GM12878 (cell line): ENCODE measurements around the gene SAMD7. TPM values are rescaled to one million over a fixed set of nuclear protein-coding genes. Genes with fewer than 3 reads are reported as not detected.
A peak's percentile ranks its signal among the peaks of the same experiment; 100 is the strongest.

Experiments
- ATAC-seq: fragments of 200-7000 bp; cut with Tn5 transposase; 3 replicates; pipeline ENCODE4 v1.9.1; 2020; ENCODE audit warnings: mild to moderate bottlenecking, moderate library complexity
- BruUV-seq: library from RNA; stranded (reverse); fragments of 400-500 nt; replicated peaks from 2 replicates; lab custom pipeline; 2021; lab: Mats Ljungman, UMichigan
- CTCF ChIA-PET: fragments of 300-600 bp; sonication (Branson Sonifier 250); formaldehyde crosslinking; extraction: SDS; loops from one replicate; lab custom pipeline; 2021; ENCODE audit warnings: inconsistent platforms; lab: Yijun Ruan, JAX
- POLR2A ChIA-PET: fragments of 350-600 bp; formaldehyde crosslinking; extraction: SDS; loops from one replicate; lab custom pipeline; 2021; ENCODE audit warnings: inconsistent platforms; lab: Charles Lee
- RAD21 ChIA-PET: fragments of 300-600 bp; sonication (Branson Sonifier 250); formaldehyde crosslinking; loops from one replicate; lab custom pipeline; 2023; ENCODE audit warnings: antibody characterized with exemption; ENCODE audit not compliant: unreplicated experiment; lab: Charles Lee
- SMC1A ChIA-PET: fragments of 300-600 bp; sonication (Branson Sonifier 250); formaldehyde crosslinking; loops from one replicate; lab custom pipeline; 2023; ENCODE audit not compliant: unreplicated experiment, uncharacterized antibody; lab: Charles Lee
- DNase-seq: peaks from one replicate; pipeline ENCODE4 v3.0.0-alpha.2; 2011; ENCODE audit warnings: low read depth, low spot score
- FAIRE-seq: peaks from 3 replicates; lab custom pipeline; 2011; peaks lifted over from hg19 to GRCh38; lab: Jason Lieb, UNC
- H2AFZ ChIP-seq: 2 replicates; pipeline ENCODE4 v1.6.0; 2011; ENCODE audit warnings: low read depth, low read length, control low read depth; ENCODE audit not compliant: control insufficient read depth
- H3K27ac ChIP-seq: 2 replicates; pipeline ENCODE4 v1.5.1; 2011; ENCODE audit warnings: control low read depth; ENCODE audit not compliant: control insufficient read depth, insufficient read depth
- H3K27me3 ChIP-seq, 2 experiments: replicated peaks in 1 of 2; 2 replicates each; pipeline versions ENCODE4 v1.6.0 to v1.6.1; 2011; ENCODE audit warnings: low read length in 1 of 2; ENCODE audit not compliant: control insufficient read depth in 2 of 2, insufficient read depth in 2 of 2
- H3K36me3 ChIP-seq, 2 experiments: 2 replicates each; pipeline ENCODE4 v1.5.1; 2011; ENCODE audit warnings: low read length in 1 of 2; ENCODE audit not compliant: control insufficient read depth in 2 of 2, insufficient read depth in 2 of 2
- H3K4me1 ChIP-seq: 2 replicates; pipeline ENCODE4 v1.6.1; 2011; ENCODE audit warnings: mild to moderate bottlenecking, low read length, moderate library complexity, mixed read lengths; ENCODE audit not compliant: control insufficient read depth, insufficient read depth
- H3K4me2 ChIP-seq: 2 replicates; pipeline ENCODE4 v1.6.0; 2011; ENCODE audit warnings: control low read depth; ENCODE audit not compliant: control insufficient read depth, insufficient read depth
- H3K4me3 ChIP-seq: fragments of 200-600 bp; sonication (generic); 2 replicates; pipeline ENCODE4 v1.5.1; 2016
- H3K79me2 ChIP-seq: 2 replicates; pipeline ENCODE4 v1.6.0; 2011; ENCODE audit warnings: low read length; ENCODE audit not compliant: control insufficient read depth, insufficient read depth
- H3K9ac ChIP-seq: 2 replicates; pipeline ENCODE4 v1.8.0; 2011; ENCODE audit warnings: low read length, control low read depth, mixed read lengths; ENCODE audit not compliant: control insufficient read depth, insufficient read depth
- H3K9me3 ChIP-seq: replicated peaks from 3 replicates; pipeline ENCODE4 v1.5.1; 2011; ENCODE audit warnings: mild to moderate bottlenecking, low read length; ENCODE audit not compliant: control insufficient read depth, insufficient read depth
- H4K20me1 ChIP-seq: 2 replicates; pipeline ENCODE4 v1.6.0; 2011; ENCODE audit not compliant: control insufficient read depth, insufficient read depth
- BCLAF1 ChIP-seq: fragments of 450-650 bp; IDR thresholded peaks from 2 replicates; pipeline ENCODE4 v1.6.1; 2017; ENCODE audit warnings: antibody characterized with exemption, mild to moderate bottlenecking, moderate library complexity
- E2F4 ChIP-seq: IDR thresholded peaks from 2 replicates; pipeline ENCODE4 v1.6.1; 2012; ENCODE audit warnings: low read depth, low read length, improper control_type of control experiment
- HDGF ChIP-seq: fragments of 450-650 bp; IDR thresholded peaks from 2 replicates; pipeline ENCODE4 v1.6.1; 2016; ENCODE audit warnings: antibody characterized with exemption
- IRF3 ChIP-seq: fragments of 450-650 bp; IDR thresholded peaks from 2 replicates; pipeline ENCODE4 v1.6.1; 2014; ENCODE audit warnings: mild to moderate bottlenecking
- MXI1 ChIP-seq: fragments of 150-350 bp; IDR thresholded peaks from 2 replicates; pipeline ENCODE4 v1.6.1; 2011; ENCODE audit warnings: low read depth, mild to moderate bottlenecking, inconsistent platforms, low read length, improper control_type of control experiment
- PKNOX1 ChIP-seq: fragments of 450-650 bp; IDR thresholded peaks from 2 replicates; pipeline ENCODE4 v1.6.1; 2016; ENCODE audit warnings: mild to moderate bottlenecking
- RUNX3 ChIP-seq: IDR thresholded peaks from 2 replicates; pipeline ENCODE4 v1.6.1; 2012; ENCODE audit warnings: low read length, inconsistent platforms
- WGBS: methylation state at CpG from one replicate; pipeline ENCODE4 v1.1.6; 2016; ENCODE audit warnings: low lambda C conversion rate; ENCODE audit not compliant: insufficient replicate concordance, insufficient coverage; ENCODE audit errors: missing lambda C conversion rate; 5-methylcytosine and 5-hydroxymethylcytosine counted together
- in situ Hi-C: fragments of 300-500 bp; cut with MboI; formaldehyde crosslinking; loops from 9 replicates; pipeline ENCODE4 v1.14.3; 2018; ENCODE audit warnings: mixed read lengths
- intact Hi-C: fragments of 100-400 bp; cut with micrococcal nuclease; formaldehyde crosslinking; loops from one replicate; pipeline ENCODE4 v1.14.2; 2022; ENCODE audit not compliant: unreplicated experiment
- polyA plus RNA-seq, 11 experiments: library from polyadenylated mRNA; depleted of rRNA in 4 of 11; unstranded in 6 of 11; stranded (reverse) in 5 of 11; fragments of >200 nt; fragmentation: Nextera tagmentation in 4 of 11; fragmentation: Illumina TruSeq in 1 of 11; extraction: Ambion mirVana in 4 of 11; extraction: Trizol in 1 of 11; gene quantifications; 1 replicate in 1 of 11; 2 replicates in 10 of 11; pipeline versions ENCODE4 v1.2.1 to v1.2.3, GENCODE V29; 2011 to 2016; ENCODE audit warnings: inconsistent platforms in 2 of 11, missing spikeins in 2 of 11, low read depth in 1 of 11
- total RNA-seq, 4 experiments: library from RNA; depleted of rRNA in 3 of 4; stranded (reverse); fragments of >200 nt in 3 of 4; fragmentation: Illumina TruSeq in 1 of 4; extraction: Trizol in 1 of 4; gene quantifications; 2 replicates each; pipeline versions ENCODE4 v1.2.1 to v1.2.3, GENCODE V29; 2013 to 2021

The SAMD7 gene
- total and polyA plus RNA-seq, 10 of the 15 experiments (the other 5 are each of a cell fraction or from before 2014, with no cell fraction given): 0.03 to 0.11 (median 0.07) TPM; not detected in 3

GRCh38 chr3:169965562-169966427, 54.4 kb downstream of the SAMD7 start:
- H2AFZ ChIP-seq: peak overlapping the region; percentile 87
- no peaks in the 10 kb centered on the region for H3K27me3 ChIP-seq
- in situ Hi-C loops (no loop called here), intact Hi-C loops (loop anchor here (1.0 to 5.0 kb wide), 4 partner anchors 20 to 203 kb away; no protein-coding TSS in a partner anchor)
- FAIRE-seq: no peak
- ATAC-seq: peak; percentile 9
- CTCF ChIA-PET: interaction anchor here (0.7 to 6.6 kb wide), 19 partner anchors 9 to 205 kb away, joined by 3 to 81 read pairs (median 6); no protein-coding TSS in a partner anchor
- SMC1A ChIA-PET: interaction anchor here (0.9 to 9.1 kb wide), 13 partner anchors 10 to 152 kb away, joined by 3 to 174 read pairs (median 3); no protein-coding TSS in a partner anchor
- BruUV-seq: TSS peak; percentile 86
- TF ChIP-seq BCLAF1: no peak
- no peak for TF ChIP-seq MXI1
- no peak for TF ChIP-seq IRF3
- TF ChIP-seq PKNOX1: peak; percentile 81
- TF ChIP-seq HDGF: no peak
- no peak for TF ChIP-seq RUNX3
- 0 out of 2 replicates have a peak, but pooled peaks have one; percentile 8 for TF ChIP-seq E2F4
- H3K27ac ChIP-seq: peak overlapping the region; percentile 91
- H3K9me3 ChIP-seq: no peaks in the 10 kb centered on the region; the same call in 2 of the 3 replicates
- RAD21 ChIA-PET: interaction anchor here (0.7 to 8.3 kb wide), 13 partner anchors 11 to 205 kb away, joined by 3 to 123 read pairs (median 5); no protein-coding TSS in a partner anchor
- 4% methylated on average over 21 of the region's 21 CpGs for WGBS
- DNase-seq: no peak
- peak overlapping the region; percentile 79 for H3K4me3 ChIP-seq
- peak overlapping the region; percentile 98 for H3K4me2 ChIP-seq
- POLR2A ChIA-PET: interaction anchor here (0.6 to 5.8 kb wide), 7 partner anchors 11 to 194 kb away, joined by 3 to 37 read pairs (median 10); no protein-coding TSS in a partner anchor
- H3K79me2 ChIP-seq: peaks cover 56% of the 10 kb centered on the region
- peaks cover 7% of the 10 kb centered on the region; the same call in 1 of the 2 replicates for H3K4me1 ChIP-seq
- H3K9ac ChIP-seq: peak overlapping the region; percentile 85
- H3K36me3 ChIP-seq: no peaks in the 10 kb centered on the region
- no peaks in the 10 kb centered on the region; the same call in 1 of the 2 replicates for H4K20me1 ChIP-seq
